GM12878 (cell line): ENCODE data around the gene LRRC4. TPM values are rescaled to one million over a fixed set of nuclear protein-coding genes. Genes with fewer than 3 reads are reported as not detected.

Source experiments
- ATAC-seq: fragments of 200-7000 bp; cut with Tn5 transposase; 3 replicates; pipeline ENCODE4 v1.9.1; 2020; ENCODE audit warnings: mild to moderate bottlenecking, moderate library complexity
- BruUV-seq: library from RNA; stranded (reverse); fragments of 400-500 nt; replicated peaks from 2 replicates; lab custom pipeline; 2021; lab: Mats Ljungman, UMichigan
- CTCF ChIA-PET: fragments of 300-600 bp; sonication (Branson Sonifier 250); formaldehyde crosslinking; extraction: SDS; loops from one replicate; lab custom pipeline; 2021; ENCODE audit warnings: inconsistent platforms; lab: Yijun Ruan, JAX
- POLR2A ChIA-PET: fragments of 350-600 bp; formaldehyde crosslinking; extraction: SDS; loops from one replicate; lab custom pipeline; 2021; ENCODE audit warnings: inconsistent platforms; lab: Charles Lee
- RAD21 ChIA-PET: fragments of 300-600 bp; sonication (Branson Sonifier 250); formaldehyde crosslinking; loops from one replicate; lab custom pipeline; 2023; ENCODE audit warnings: antibody characterized with exemption; ENCODE audit not compliant: unreplicated experiment; lab: Charles Lee
- SMC1A ChIA-PET: fragments of 300-600 bp; sonication (Branson Sonifier 250); formaldehyde crosslinking; loops from one replicate; lab custom pipeline; 2023; ENCODE audit not compliant: unreplicated experiment, uncharacterized antibody; lab: Charles Lee
- DNase-seq: peaks from one replicate; pipeline ENCODE4 v3.0.0-alpha.2; 2011; ENCODE audit warnings: low read depth, low spot score
- FAIRE-seq: peaks from 3 replicates; lab custom pipeline; 2011; peaks lifted over from hg19 to GRCh38; lab: Jason Lieb, UNC
- H2AFZ ChIP-seq: 2 replicates; pipeline ENCODE4 v1.6.0; 2011; ENCODE audit warnings: low read depth, low read length, control low read depth; ENCODE audit not compliant: control insufficient read depth
- H3K27ac ChIP-seq: 2 replicates; pipeline ENCODE4 v1.5.1; 2011; ENCODE audit warnings: control low read depth; ENCODE audit not compliant: control insufficient read depth, insufficient read depth
- H3K27me3 ChIP-seq, 2 experiments: replicated peaks in 1 of 2; 2 replicates each; pipeline versions ENCODE4 v1.6.0 to v1.6.1; 2011; ENCODE audit warnings: low read length in 1 of 2; ENCODE audit not compliant: control insufficient read depth in 2 of 2, insufficient read depth in 2 of 2
- H3K36me3 ChIP-seq, 2 experiments: 2 replicates each; pipeline ENCODE4 v1.5.1; 2011; ENCODE audit warnings: low read length in 1 of 2; ENCODE audit not compliant: control insufficient read depth in 2 of 2, insufficient read depth in 2 of 2
- H3K4me1 ChIP-seq: 2 replicates; pipeline ENCODE4 v1.6.1; 2011; ENCODE audit warnings: mild to moderate bottlenecking, low read length, moderate library complexity, mixed read lengths; ENCODE audit not compliant: control insufficient read depth, insufficient read depth
- H3K4me2 ChIP-seq: 2 replicates; pipeline ENCODE4 v1.6.0; 2011; ENCODE audit warnings: control low read depth; ENCODE audit not compliant: control insufficient read depth, insufficient read depth
- H3K4me3 ChIP-seq: fragments of 200-600 bp; sonication (generic); 2 replicates; pipeline ENCODE4 v1.5.1; 2016
- H3K79me2 ChIP-seq: 2 replicates; pipeline ENCODE4 v1.6.0; 2011; ENCODE audit warnings: low read length; ENCODE audit not compliant: control insufficient read depth, insufficient read depth
- H3K9ac ChIP-seq: 2 replicates; pipeline ENCODE4 v1.8.0; 2011; ENCODE audit warnings: low read length, control low read depth, mixed read lengths; ENCODE audit not compliant: control insufficient read depth, insufficient read depth
- H3K9me3 ChIP-seq: replicated peaks from 3 replicates; pipeline ENCODE4 v1.5.1; 2011; ENCODE audit warnings: mild to moderate bottlenecking, low read length; ENCODE audit not compliant: control insufficient read depth, insufficient read depth
- H4K20me1 ChIP-seq: 2 replicates; pipeline ENCODE4 v1.6.0; 2011; ENCODE audit not compliant: control insufficient read depth, insufficient read depth
- CBX5 ChIP-seq: sonication (generic); IDR thresholded peaks from 2 replicates; pipeline ENCODE4 v1.6.1; 2016; ENCODE audit warnings: low read depth, moderate library complexity, mild to moderate bottlenecking, inconsistent platforms
- CHD1 ChIP-seq: IDR thresholded peaks from 2 replicates; pipeline ENCODE4 v1.6.1; 2012; ENCODE audit warnings: low read depth, low read length, improper control_type of control experiment
- EED ChIP-seq: sonication (generic); IDR thresholded peaks from 2 replicates; pipeline ENCODE4 v1.6.1; 2016; ENCODE audit warnings: antibody characterized with exemption, low read depth
- FOS ChIP-seq: IDR thresholded peaks from 3 replicates; pipeline ENCODE4 v1.6.1; 2011; ENCODE audit warnings: borderline replicate concordance; ENCODE audit not compliant: insufficient read length; ENCODE audit errors: extremely low read depth
- HCFC1 ChIP-seq: fragments of 150-350 bp; IDR thresholded peaks from 2 replicates; pipeline ENCODE4 v1.6.1; 2014; ENCODE audit warnings: low read length
- HDGF ChIP-seq: fragments of 450-650 bp; IDR thresholded peaks from 2 replicates; pipeline ENCODE4 v1.6.1; 2016; ENCODE audit warnings: antibody characterized with exemption
- JUND ChIP-seq: IDR thresholded peaks from 2 replicates; pipeline ENCODE4 v1.6.1; 2012; ENCODE audit warnings: low read depth, mild to moderate bottlenecking, low read length, improper control_type of control experiment, moderate library complexity
- NFIC ChIP-seq: IDR thresholded peaks from 2 replicates; pipeline ENCODE4 v1.6.1; 2012; ENCODE audit warnings: low read depth, mild to moderate bottlenecking, inconsistent platforms, low read length, moderate library complexity
- NR2C1 ChIP-seq: fragments of 450-650 bp; IDR thresholded peaks from 2 replicates; pipeline ENCODE4 v1.6.1; 2017; ENCODE audit warnings: antibody characterized with exemption, mild to moderate bottlenecking, moderate library complexity
- PML ChIP-seq: IDR thresholded peaks from 2 replicates; pipeline ENCODE4 v1.6.1; 2012; ENCODE audit warnings: low read length, inconsistent platforms
- SRF ChIP-seq, 2 experiments: IDR thresholded peaks; 2 replicates each; pipeline ENCODE4 v1.6.1; 2011; ENCODE audit warnings: low read depth in 2 of 2, low read length in 2 of 2, mild to moderate bottlenecking in 1 of 2, moderate library complexity in 1 of 2
- ZNF384 ChIP-seq: IDR thresholded peaks from 2 replicates; pipeline ENCODE4 v1.6.1; 2012; ENCODE audit warnings: low read depth, mild to moderate bottlenecking, low read length, improper control_type of control experiment, borderline replicate concordance
- ZNF622 ChIP-seq: fragments of 450-650 bp; IDR thresholded peaks from 2 replicates; pipeline ENCODE4 v1.6.1; 2017; ENCODE audit warnings: mild to moderate bottlenecking, inconsistent platforms
- ZSCAN29 ChIP-seq: fragments of 450-650 bp; IDR thresholded peaks from 2 replicates; pipeline ENCODE4 v1.6.1; 2017; ENCODE audit warnings: mild to moderate bottlenecking, moderate library complexity
- WGBS: methylation state at CpG from one replicate; pipeline ENCODE4 v1.1.6; 2016; ENCODE audit warnings: low lambda C conversion rate; ENCODE audit not compliant: insufficient replicate concordance, insufficient coverage; ENCODE audit errors: missing lambda C conversion rate; 5-methylcytosine and 5-hydroxymethylcytosine counted together
- in situ Hi-C: fragments of 300-500 bp; cut with MboI; formaldehyde crosslinking; loops from 9 replicates; pipeline ENCODE4 v1.14.3; 2018; ENCODE audit warnings: mixed read lengths
- intact Hi-C: fragments of 100-400 bp; cut with micrococcal nuclease; formaldehyde crosslinking; loops from one replicate; pipeline ENCODE4 v1.14.2; 2022; ENCODE audit not compliant: unreplicated experiment
- polyA plus RNA-seq, 11 experiments: library from polyadenylated mRNA; depleted of rRNA in 4 of 11; unstranded in 6 of 11; stranded (reverse) in 5 of 11; fragments of >200 nt; fragmentation: Nextera tagmentation in 4 of 11; fragmentation: Illumina TruSeq in 1 of 11; extraction: Ambion mirVana in 4 of 11; extraction: Trizol in 1 of 11; gene quantifications; 1 replicate in 1 of 11; 2 replicates in 10 of 11; pipeline versions ENCODE4 v1.2.1 to v1.2.3, GENCODE V29; 2011 to 2016; ENCODE audit warnings: inconsistent platforms in 2 of 11, missing spikeins in 2 of 11, low read depth in 1 of 11
- total RNA-seq, 4 experiments: library from RNA; depleted of rRNA in 3 of 4; stranded (reverse); fragments of >200 nt in 3 of 4; fragmentation: Illumina TruSeq in 1 of 4; extraction: Trizol in 1 of 4; gene quantifications; 2 replicates each; pipeline versions ENCODE4 v1.2.1 to v1.2.3, GENCODE V29; 2013 to 2021
- TF ChIP-seq, protein P1 (sequence below): IDR thresholded peaks from 2 replicates; pipeline ENCODE4 v1.6.1; 2012; ENCODE audit warnings: low read length, inconsistent platforms
- TF ChIP-seq, protein P2 (sequence below): IDR thresholded peaks from 2 replicates; pipeline ENCODE4 v1.6.1; 2012; ENCODE audit warnings: low read depth, low read length, improper control_type of control experiment
- TF ChIP-seq, protein P3 (sequence below): fragments of 450-650 bp; formaldehyde crosslinking; IDR thresholded peaks from 2 replicates; pipeline ENCODE4 v1.4.0; 2022; ENCODE audit warnings: mild to moderate bottlenecking, moderate library complexity

Gene LRRC4
- total and polyA plus RNA-seq, 10 of the 15 experiments (the other 5 are each of a cell fraction or from before 2014, with no cell fraction given) = 0.06 to 0.85 (median 0.12) TPM; not detected in 4

GRCh38 chr7:128034825-128035224 is 3.6 kb upstream of the LRRC4 start (continued):
- TF ChIP-seq, protein P1, sequence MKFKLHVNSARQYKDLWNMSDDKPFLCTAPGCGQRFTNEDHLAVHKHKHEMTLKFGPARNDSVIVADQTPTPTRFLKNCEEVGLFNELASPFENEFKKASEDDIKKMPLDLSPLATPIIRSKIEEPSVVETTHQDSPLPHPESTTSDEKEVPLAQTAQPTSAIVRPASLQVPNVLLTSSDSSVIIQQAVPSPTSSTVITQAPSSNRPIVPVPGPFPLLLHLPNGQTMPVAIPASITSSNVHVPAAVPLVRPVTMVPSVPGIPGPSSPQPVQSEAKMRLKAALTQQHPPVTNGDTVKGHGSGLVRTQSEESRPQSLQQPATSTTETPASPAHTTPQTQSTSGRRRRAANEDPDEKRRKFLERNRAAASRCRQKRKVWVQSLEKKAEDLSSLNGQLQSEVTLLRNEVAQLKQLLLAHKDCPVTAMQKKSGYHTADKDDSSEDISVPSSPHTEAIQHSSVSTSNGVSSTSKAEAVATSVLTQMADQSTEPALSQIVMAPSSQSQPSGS = no peak
- TF ChIP-seq HDGF (no peak), EED (no peak), ZSCAN29 (no peak), CHD1 (no peak)
- TF ChIP-seq, protein P2, sequence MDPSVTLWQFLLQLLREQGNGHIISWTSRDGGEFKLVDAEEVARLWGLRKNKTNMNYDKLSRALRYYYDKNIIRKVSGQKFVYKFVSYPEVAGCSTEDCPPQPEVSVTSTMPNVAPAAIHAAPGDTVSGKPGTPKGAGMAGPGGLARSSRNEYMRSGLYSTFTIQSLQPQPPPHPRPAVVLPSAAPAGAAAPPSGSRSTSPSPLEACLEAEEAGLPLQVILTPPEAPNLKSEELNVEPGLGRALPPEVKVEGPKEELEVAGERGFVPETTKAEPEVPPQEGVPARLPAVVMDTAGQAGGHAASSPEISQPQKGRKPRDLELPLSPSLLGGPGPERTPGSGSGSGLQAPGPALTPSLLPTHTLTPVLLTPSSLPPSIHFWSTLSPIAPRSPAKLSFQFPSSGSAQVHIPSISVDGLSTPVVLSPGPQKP = no peak
- TF ChIP-seq, all 136 proteins: peak for 0

DNA sequence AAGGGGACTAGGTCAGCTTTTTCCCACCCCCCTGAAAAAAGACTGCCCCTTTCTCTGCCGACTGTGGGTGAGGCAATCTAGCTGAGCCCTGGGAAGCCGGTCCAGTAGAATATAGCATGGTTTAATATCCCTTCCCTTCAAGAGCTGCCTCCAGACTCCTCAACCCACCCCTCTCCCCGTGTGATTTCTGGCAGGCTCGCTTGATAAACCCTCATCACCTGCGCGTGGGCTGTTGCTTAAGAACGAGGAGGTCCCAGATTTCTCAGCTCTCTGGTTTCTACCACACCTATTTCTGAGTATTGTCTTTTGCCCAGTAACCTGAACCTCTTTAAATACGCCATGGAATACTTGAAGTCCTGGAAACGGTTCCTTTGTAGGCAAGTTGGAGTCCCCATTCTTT is 2.0 kb upstream of the LRRC4 start:
- POLR2A ChIA-PET = no interaction called here
- FAIRE-seq = no peak
- H3K79me2 ChIP-seq = peaks cover 1% of the 10 kb centered on the region; the same call in 1 of the 2 replicates
- H2AFZ ChIP-seq = no peak overlapping the region
- 97% methylated on average over 9 of the region's 9 CpGs for WGBS
- intact Hi-C loops = loop anchor here (5.0 kb wide), 1 partner anchor 326 kb away; no protein-coding TSS in a partner anchor
- H4K20me1 ChIP-seq = peaks cover 36% of the 10 kb centered on the region
- no peak for TF ChIP-seq JUND
- TF ChIP-seq NR2C1 = no peak
- TF ChIP-seq CBX5 = no peak
- TF ChIP-seq, protein P3, sequence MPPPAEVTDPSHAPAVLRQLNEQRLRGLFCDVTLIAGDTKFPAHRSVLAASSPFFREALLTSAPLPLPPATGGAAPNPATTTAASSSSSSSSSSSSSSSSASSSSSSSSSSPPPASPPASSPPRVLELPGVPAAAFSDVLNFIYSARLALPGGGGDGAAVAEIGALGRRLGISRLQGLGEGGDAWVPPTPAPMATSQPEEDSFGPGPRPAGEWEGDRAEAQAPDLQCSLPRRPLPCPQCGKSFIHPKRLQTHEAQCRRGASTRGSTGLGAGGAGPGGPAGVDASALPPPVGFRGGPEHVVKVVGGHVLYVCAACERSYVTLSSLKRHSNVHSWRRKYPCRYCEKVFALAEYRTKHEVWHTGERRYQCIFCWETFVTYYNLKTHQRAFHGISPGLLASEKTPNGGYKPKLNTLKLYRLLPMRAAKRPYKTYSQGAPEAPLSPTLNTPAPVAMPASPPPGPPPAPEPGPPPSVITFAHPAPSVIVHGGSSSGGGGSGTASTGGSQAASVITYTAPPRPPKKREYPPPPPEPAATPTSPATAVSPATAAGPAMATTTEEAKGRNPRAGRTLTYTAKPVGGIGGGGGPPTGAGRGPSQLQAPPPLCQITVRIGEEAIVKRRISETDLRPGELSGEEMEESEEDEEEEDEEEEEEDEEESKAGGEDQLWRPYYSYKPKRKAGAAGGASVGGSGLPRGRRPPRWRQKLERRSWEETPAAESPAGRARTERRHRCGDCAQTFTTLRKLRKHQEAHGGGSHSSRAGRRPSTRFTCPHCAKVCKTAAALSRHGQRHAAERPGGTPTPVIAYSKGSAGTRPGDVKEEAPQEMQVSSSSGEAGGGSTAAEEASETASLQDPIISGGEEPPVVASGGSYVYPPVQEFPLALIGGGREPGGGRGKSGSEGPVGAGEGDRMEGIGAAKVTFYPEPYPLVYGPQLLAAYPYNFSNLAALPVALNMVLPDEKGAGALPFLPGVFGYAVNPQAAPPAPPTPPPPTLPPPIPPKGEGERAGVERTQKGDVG = no peak
- no peak for TF ChIP-seq NFIC
- no peak for TF ChIP-seq FOS
- TF ChIP-seq PML = no peak
- no peak for TF ChIP-seq HCFC1
- no peak for TF ChIP-seq SRF (IDR thresholded peaks at IDR 0.05; ENCODE audit: low read depth in 2 of 2, low read length in 2 of 2)
- TF ChIP-seq ZNF384 = no peak
- TF ChIP-seq ZNF622 = no peak
- ATAC-seq = no peak
- H3K4me1 ChIP-seq = peaks cover 42% of the 10 kb centered on the region
- SMC1A ChIA-PET = no interaction called here
- H3K4me3 ChIP-seq = no peak overlapping the region
- CTCF ChIA-PET = no interaction called here
- no peak for DNase-seq
- in situ Hi-C loops = no loop called here
- H3K27ac ChIP-seq = no peak overlapping the region
- no peaks in the 10 kb centered on the region; the same call in 2 of the 3 replicates for H3K9me3 ChIP-seq
- no peaks in the 10 kb centered on the region for H3K27me3 ChIP-seq
- RAD21 ChIA-PET = no interaction called here
- no peak overlapping the region for H3K4me2 ChIP-seq
- H3K9ac ChIP-seq = no peak overlapping the region
- no TSS peak for BruUV-seq
- peaks cover 10 to 11% of the 10 kb centered on the region in 2 experiments; a peak in 3 of 4 replicates for H3K36me3 ChIP-seq
